C4-2B (cell line): ENCODE measurements around the gene REST.

Experiments used
- H3K27ac ChIP-seq: fragments of 450-650 bp; 2 replicates; pipeline ENCODE4 v1.5.1; 2017
- CTCF ChIP-seq: fragments of 450-650 bp; conservative IDR thresholded peaks from 2 replicates; pipeline ENCODE4 v1.5.1; 2017; ENCODE audit warnings: mild to moderate bottlenecking
- ZFX ChIP-seq: fragments of 450-650 bp; IDR thresholded peaks from 2 replicates; pipeline ENCODE4 v1.6.1; 2017

The REST gene

GRCh38 chr4:56902703-56903102 lies 5.0 kb upstream of the REST start:
- no peak overlapping the region for H3K27ac ChIP-seq
- TF ChIP-seq ZFX = no peak
- no peak for TF ChIP-seq CTCF

- no peak overlapping the region for H3K27ac ChIP-seq
- TF ChIP-seq CTCF = no peak
- TF ChIP-seq ZFX = no peak
Observed at GRCh38 chr4:56905796-56906195, 1.9 kb upstream of the REST start.

DNA sequence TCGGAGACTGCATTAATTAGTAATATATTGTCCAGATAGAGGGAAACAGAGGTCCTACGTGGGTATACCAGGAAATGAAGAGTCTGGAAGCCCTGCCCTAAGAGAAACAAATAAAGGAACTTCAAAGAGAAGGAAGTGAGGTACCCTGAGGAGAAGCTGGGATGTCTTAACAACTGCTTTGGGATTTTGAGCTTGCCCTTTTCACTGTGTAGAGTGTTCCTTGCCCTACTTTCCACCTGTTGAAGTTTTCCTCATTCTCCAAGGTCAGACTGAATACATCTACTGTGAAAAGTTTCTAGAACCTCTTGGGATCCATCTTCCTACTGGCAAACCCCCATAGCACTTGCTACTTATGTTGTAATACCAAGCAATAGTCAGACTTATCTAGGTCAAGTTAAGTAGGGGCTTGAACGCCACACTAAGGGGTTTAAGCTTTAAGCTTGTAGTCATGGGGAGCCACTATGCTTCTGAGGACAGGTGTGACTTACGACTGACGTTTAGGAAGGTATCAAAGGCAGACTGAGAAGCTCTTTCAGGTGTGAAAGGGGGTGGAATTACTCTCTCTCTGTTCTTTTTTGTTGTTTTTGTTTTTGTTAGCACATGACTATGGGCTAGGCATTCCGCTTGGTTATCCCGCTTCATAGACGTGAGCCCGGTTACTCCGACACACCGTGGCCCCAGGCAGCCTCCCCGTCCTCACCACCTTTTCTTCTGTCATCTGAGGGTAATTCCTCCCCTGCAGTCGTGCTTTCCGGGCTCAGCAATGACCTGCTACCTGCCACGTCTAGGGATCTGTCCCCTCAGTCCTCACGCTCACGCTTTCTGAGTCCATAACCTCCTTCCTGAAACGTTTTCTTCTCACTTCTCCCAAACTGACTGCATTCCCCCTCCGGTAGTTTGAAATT lies 959 bp upstream of the REST start:
- no peak overlapping the region for H3K27ac ChIP-seq
- no peak for TF ChIP-seq CTCF
- no peak for TF ChIP-seq ZFX

DNA sequence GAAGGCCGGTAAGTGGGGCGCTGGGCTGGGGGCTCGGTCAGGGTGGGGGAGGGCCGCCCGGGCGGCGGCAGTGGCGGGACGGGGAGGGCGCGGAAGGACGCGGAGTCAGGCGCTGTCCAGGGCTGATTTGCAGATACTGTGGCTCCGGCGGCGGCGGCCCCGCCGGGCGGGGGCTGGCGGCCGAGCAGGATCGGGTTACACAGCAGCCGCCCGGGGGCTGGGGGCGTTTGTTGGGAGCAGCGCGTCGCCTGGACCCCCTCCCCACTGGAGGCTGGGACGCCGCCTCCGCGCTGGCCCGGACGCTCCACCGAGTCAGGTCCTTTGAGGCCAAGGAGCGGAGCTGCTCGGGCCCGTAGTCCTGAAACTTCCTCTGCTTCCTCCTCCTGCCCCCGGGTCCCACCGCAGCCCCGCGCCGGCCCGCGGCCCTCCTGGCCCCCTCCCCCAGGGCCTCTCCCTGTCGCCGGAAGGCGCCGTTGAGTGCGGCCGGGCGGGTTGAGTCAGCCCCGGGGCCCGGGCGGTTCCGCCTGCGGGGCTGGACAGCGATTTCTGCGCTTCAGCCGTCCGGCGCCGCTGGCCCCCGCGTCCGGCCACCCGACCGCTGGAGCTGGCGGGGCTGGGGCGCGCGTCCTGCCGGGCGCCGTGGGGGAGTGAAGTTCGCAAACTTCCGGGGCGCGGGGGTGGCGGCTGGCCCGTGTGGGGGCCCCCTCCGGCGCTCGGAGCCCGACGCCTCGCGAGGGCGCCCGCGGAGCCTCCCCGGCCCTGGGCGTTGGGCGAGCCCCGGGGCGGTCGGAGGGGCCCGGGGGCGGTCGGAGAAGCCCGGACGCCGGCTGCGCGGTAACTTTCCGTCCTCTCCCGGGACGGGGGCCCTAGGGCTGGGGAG lies 746 bp downstream of the REST start:
- TF ChIP-seq CTCF = peak; percentile 36
- TF ChIP-seq ZFX = peak; percentile 57
- peak overlapping the region; percentile 88 for H3K27ac ChIP-seq

DNA sequence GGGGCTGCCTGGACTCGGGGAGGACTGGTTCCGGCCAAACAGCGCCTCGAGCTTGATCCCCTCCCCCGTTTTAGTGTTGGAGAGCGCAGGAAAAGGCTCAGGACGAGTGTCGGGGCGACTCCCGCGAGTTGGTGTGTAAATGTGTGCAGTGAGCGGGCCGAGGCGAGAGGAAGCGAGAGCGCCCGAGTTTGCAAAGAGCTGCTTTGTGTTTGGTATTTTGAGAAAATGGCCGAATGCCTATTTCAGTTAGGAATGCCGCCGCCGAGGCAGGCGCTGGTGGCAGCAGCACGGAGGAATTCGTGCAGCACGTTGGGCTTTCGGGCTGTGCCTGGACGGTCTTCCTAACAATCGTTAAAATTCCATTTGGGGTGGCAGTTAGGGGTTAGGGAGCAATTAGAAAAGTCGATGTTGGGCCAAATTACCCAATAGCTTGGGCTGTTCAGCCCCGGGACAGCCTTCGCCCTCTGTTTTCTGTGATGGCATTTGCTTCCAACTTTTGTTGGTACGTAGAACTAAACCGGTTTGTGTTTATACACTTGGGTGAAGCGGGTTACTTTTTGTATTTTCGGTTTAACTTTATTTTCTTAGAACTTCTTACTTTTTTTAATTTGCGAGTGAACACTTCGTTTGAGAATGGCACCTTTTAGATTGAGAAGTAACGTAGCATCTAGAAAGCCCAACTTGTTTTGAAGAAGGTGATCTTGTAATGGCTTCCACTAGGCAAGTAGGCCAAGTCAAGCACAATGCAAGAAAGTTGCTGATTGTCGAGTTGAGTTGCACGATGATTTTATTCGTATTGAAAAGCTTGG lies 1.6 kb downstream of the REST start:
- peak overlapping the region; percentile 88 for H3K27ac ChIP-seq
- TF ChIP-seq ZFX (no peak), CTCF (no peak; the same call in none of the 2 replicates)

GRCh38 chr4:56910172-56910967 lies 2.7 kb downstream of the REST start:
- no peak for TF ChIP-seq ZFX
- no peak for TF ChIP-seq CTCF
- no peak overlapping the region for H3K27ac ChIP-seq
